NK-92 (cell line): ENCODE results near the gene ELAVL2.

ENCODE experiments used
- DNase-seq: peaks from one replicate; lab custom pipeline; 2025; ENCODE audit not compliant: unreplicated experiment; lab: John Stamatoyannopoulos, UW

The ELAVL2 gene

DNA sequence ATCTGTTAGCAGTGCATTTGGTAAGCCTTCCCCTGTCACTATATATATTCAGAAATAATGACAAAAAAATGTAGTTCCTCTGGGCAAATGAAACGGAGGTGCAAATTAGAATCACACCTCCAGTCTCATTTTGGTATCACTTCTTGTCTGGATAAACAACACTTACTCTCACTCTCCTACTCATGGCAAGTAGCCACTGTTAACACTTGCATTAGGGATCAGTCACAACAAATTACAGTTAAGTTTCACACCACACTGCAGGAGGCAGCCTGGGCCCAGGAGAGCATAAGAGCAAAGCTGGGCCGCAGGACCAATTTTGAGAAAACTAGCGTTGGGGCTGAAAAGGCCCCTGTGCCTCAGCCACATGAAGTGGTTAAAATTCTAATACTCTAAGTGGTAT is 161.0 kb downstream of the ELAVL2 start:
- no peak for DNase-seq

- DNase-seq = no peak
Observed at GRCh38 chr9:23663946-23664345, 162.1 kb downstream of the ELAVL2 start.

DNA sequence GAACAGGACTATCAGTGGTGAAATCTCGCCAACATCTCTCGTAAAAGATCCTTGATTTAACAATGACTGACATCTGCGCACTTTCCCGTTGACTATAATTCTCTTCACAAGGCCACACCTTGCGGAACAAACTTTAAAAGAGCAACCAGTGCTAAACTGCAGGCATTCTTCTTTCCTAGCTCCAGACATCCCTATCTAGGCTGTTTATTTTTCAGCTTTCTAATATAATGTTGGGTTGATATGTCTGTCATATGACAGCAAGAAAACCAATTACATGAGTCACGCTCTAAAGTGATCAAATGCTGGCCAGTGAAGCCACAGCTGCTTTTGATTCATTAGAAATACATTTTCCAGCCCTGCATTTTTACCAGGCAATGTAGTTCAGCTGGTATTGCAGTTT is 162.5 kb downstream of the ELAVL2 start:
- DNase-seq = no peak

DNA sequence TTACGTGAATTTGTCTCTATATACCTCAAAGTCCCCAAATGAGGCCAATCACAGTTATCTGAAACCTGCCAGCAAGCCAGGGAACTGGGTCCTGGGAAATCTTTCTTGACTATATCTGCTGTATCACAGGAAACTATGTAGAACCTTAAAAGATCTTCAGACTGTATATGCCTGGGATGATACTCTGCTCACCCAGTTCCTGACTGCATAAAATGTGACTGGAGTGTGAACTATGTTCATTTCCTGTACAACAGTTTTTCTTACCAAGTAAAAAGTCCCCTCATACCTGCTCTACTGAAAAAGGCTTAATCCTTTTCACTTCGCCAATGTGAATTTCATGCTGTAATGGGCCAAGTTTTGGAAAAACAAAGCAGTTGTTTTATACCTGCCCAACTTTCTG is 162.9 kb downstream of the ELAVL2 start:
- DNase-seq = no peak

DNA sequence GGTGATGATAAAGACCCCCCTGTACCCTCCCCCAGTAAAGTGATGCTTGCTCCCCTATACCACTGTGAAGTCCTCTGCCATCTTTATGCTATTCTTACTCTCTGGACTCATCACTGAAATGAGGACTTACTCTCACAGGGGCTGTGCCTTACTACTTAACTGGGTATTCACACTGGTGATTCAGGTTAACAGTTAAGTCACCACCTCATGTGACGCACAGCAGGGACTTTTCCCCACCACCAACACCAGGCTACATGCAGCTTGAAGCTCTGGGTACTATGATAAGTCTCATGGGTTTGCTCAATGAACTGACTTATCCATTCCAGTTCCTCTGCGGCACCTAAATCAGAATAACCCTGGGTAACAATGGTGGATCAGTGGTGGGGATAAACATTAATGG is 163.7 kb downstream of the ELAVL2 start:
- DNase-seq = no peak

GRCh38 chr9:23659346-23660006 is 166.6 kb downstream of the ELAVL2 start:
- no peak for DNase-seq

GRCh38 chr9:23658376-23659258 is 167.4 kb downstream of the ELAVL2 start:
- no peak for DNase-seq

- no peak for DNase-seq
Observed at GRCh38 chr9:23651051-23651450, 175.0 kb downstream of the ELAVL2 start.

DNA sequence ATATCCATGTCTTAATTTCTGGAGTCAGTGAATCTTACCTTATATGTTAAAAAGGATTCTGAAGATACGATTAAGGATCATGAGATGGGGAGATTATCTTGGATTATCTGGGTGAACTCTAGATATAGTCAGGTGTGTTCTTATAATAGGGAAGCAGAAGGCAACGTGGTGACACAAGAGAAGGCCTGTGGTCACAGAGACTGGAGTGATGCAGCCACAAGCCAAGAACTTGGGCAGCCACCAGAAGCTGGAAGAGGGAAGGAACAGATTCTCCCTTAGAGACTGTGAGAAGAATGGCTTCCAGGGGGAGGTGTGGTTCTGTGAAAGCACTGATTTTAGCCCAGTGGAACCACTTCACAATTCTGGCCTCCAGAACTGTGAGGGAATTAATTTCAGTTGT is 177.4 kb downstream of the ELAVL2 start:
- DNase-seq = no peak

DNA sequence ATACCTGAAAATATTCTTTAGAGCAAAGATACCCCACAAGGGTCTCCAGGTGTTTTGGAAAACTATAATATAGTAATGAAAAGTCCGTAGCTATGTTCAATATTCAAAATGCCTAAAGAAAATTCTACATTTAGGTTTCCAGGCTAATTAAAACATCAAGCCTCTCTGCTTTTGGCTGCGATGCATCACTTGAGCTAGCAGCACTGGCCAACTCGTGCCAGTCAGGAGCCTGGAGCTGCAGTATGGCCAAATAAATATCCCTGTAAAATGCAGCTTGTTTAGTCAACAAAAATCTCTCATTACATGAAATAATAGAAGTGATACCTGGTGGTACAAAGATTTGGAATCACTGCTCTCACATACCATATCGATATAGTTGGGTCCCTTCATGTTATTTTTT is 181.1 kb downstream of the ELAVL2 start:
- DNase-seq = no peak

DNA sequence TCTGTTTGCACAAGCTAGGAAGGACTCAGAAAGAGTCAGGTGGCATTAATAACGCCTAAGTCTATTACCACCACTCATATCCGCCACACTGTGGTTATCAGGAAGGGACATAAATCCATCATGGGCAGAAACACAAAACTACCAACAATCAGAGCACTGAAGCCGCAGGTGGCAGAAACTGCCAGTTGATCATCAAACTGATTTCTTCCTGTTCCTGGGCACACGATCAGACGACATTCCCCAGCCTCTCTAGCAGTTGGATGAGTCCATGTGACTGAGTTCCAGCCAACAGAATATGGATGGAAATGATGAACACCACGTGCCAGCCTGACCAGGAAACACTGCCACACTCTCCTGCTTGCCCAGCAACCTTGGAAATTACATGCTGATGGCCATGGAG is 181.7 kb downstream of the ELAVL2 start:
- DNase-seq = no peak

DNA sequence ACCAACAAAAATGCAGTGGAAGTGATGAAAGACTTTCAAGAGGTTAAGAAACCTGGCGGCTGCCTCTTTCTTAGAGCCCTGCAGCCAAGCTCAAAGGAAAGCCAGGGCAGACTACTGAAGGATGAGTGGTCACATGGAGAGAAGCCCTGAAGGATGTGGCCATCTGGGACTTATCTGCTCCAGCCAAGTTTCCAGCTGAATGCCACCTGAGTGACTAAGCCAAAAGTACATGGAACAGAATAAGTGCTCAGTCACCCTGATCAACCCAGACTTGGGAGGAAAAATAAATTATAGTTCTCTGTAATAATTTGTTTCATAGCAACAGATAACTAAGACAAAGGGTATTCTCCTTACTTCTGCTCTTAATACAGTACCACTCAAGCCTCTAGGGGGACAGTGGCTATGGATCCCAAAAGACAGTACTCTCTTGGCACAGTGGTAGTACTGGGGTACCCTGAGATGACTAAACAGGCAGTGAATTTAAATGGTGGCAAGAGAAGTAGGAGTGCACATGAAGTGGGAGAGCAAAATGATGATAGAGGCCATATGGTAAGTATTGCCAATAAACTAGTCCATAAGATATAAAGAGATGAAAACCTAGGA is 182.3 kb downstream of the ELAVL2 start:
- DNase-seq = no peak
